LNCAP (cell line): ENCODE measurements around the gene AOAH.

Source experiments
- CTCF ChIP-seq: fragments of 450-650 bp; IDR thresholded peaks from 2 replicates; pipeline ENCODE4 v1.5.1; 2017; ENCODE audit warnings: mild to moderate bottlenecking

The AOAH gene

GRCh38 chr7:36615852-36616540, 108.3 kb downstream of the AOAH start:
- TF ChIP-seq CTCF, result no peak

GRCh38 chr7:36614959-36615358, 109.3 kb downstream of the AOAH start:
- no peak for TF ChIP-seq CTCF

GRCh38 chr7:36613031-36613614, 111.2 kb downstream of the AOAH start:
- TF ChIP-seq CTCF, result no peak

GRCh38 chr7:36611703-36612102, 112.6 kb downstream of the AOAH start:
- TF ChIP-seq CTCF, result no peak

- TF ChIP-seq CTCF, result no peak
Observed at GRCh38 chr7:36607721-36608095, 116.6 kb downstream of the AOAH start.

GRCh38 chr7:36606976-36607720, 117.1 kb downstream of the AOAH start:
- no peak for TF ChIP-seq CTCF

- no peak for TF ChIP-seq CTCF
Observed at GRCh38 chr7:36606153-36606975, 117.9 kb downstream of the AOAH start.
